ENCODE data around the gene MZF1.

DNA sequence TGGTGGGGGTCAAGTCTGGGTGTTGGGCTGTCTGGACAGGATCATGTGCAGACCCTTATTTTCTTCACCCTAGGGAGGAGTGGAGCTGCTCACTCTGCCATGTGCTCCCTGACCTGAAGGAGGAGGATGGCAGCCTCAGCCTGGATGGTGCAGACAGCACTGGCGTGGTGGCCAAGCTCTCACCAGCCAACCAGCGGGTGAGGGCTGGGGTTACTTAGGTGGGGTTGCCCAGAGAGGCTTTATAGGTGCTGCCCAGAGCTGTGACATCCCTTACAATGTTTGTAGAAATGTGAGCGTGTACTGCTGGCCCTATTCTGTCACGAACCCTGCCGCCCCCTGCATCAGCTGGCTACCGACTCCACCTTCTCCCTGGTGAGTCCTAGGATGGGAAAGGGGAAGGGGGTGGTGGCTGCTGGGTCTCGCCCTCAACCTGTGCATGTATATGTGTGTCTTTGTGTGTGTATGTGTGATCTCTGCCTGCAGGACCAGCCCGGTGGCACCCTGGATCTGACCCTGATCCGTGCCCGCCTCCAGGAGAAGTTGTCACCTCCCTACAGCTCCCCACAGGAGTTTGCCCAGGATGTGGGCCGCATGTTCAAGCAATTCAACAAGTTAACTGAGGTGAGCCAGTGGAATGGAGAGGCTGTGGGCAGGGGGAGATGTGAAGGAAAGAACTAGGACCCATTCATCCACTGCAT, 23.3 kb downstream of the MZF1 start:
- TF ChIP-seq, protein P1, sequence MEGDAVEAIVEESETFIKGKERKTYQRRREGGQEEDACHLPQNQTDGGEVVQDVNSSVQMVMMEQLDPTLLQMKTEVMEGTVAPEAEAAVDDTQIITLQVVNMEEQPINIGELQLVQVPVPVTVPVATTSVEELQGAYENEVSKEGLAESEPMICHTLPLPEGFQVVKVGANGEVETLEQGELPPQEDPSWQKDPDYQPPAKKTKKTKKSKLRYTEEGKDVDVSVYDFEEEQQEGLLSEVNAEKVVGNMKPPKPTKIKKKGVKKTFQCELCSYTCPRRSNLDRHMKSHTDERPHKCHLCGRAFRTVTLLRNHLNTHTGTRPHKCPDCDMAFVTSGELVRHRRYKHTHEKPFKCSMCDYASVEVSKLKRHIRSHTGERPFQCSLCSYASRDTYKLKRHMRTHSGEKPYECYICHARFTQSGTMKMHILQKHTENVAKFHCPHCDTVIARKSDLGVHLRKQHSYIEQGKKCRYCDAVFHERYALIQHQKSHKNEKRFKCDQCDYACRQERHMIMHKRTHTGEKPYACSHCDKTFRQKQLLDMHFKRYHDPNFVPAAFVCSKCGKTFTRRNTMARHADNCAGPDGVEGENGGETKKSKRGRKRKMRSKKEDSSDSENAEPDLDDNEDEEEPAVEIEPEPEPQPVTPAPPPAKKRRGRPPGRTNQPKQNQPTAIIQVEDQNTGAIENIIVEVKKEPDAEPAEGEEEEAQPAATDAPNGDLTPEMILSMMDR (IDR thresholded peaks at IDR 0.05; ENCODE audit: borderline replicate concordance, extremely low read depth, low read length, poor library complexity, severe bottlenecking) = no peak
- TF ChIP-seq EZH2 (IDR thresholded peaks at IDR 0.05; ENCODE audit: borderline replicate concordance, low read depth, low read length, severe bottlenecking) = no peak
